Measurements from ENCODE around the gene ABO.
"Not testable (repeated sequence)": the region's sequence is repeated elsewhere in the genome, so short reads cannot be mapped to it uniquely, and the experiment has no call there.

Gene ABO

GRCh38 chr9:133275105-133276000 lies at the start of gene ABO:
ABO (minus strand) TSS chr9:133275201.
- DNase-seq, result no peak

DNA sequence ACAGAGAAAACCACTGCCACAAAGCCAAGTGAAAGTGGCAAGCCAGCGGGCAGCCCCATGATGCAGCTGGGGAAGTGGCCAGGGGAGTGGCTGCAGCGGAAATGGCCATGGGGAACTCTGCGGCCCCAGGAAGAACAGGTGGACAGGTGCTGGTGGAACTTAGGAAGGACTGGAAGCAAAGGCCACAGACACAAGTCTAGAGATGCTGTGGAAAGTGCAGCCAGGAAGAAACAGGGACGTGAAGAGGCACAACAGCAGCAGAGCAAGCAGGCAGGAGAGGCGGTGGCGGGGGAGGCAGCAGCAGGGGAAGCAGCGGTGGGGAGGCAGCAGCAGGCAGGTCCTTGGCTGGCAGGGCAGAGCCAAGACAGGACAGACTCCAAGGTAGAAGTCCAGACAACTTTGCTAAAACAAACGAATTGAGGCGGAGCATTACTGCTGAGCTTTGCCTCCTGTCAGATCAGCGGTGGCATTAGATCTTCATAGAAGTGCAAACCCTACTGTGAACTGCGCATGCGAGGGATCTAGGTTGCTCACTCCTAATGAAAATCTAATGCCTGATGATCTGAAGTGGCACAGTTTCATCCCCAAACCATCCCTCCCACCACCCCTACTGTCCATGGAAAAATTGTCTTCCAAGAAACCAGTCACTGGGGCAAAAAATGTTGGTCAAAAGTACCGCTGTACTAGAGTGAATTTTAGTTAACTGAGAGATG lies 49.1 kb upstream of the ABO start:
- DNase-seq, result no peak

GRCh38 chr9:133323211-133323610 lies 48.2 kb upstream of the ABO start:
- no peak for DNase-seq

DNA sequence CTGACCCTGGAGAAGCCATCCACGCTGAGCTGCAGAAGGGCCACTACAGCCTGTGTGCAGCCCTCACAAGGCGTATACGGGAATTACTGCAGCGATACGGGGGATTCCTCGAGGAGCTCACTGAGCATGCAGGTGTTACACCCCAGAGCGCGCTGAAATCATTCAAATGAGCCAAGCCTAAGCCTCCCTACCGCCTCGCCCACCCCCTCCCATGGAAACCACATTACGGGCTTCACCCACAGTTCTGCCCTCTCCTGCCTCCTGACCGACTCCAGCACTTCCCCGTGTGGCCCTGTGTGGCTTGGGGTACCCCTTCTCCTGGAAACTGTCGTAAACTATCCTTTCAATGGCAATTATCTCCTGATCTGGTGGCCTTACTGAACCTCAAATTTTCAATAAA lies 47.7 kb upstream of the ABO start:
- no peak for DNase-seq

GRCh38 chr9:133321411-133321935 lies 46.5 kb upstream of the ABO start:
- DNase-seq, result no peak

- no peak for DNase-seq
Measured at GRCh38 chr9:133320421-133320881, 45.5 kb upstream of the ABO start.

DNA sequence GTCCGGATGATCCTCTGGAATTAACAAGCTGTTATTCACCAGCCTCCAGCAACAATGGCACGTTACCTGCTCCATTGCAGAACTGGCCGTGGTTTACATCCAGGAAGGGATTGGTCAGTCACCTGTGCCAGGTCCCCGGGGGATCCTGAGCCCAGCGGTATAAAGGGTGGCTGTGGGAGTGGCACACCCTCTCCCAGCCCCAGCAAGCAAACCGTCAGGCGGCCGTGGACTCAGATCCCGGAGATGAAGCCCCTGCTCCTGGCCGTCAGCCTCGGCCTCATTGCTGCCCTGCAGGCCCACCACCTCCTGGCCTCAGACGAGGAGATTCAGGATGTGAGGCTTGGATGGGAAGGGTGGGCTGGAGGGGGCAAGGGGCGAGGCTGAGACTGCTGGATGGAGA lies 42.5 kb upstream of the ABO start:
- not testable (repeated sequence) for DNase-seq

- no peak for DNase-seq
Measured at GRCh38 chr9:133315997-133316396, 41.0 kb upstream of the ABO start.

GRCh38 chr9:133309608-133310007 lies 34.6 kb upstream of the ABO start:
- DNase-seq, result no peak

DNA sequence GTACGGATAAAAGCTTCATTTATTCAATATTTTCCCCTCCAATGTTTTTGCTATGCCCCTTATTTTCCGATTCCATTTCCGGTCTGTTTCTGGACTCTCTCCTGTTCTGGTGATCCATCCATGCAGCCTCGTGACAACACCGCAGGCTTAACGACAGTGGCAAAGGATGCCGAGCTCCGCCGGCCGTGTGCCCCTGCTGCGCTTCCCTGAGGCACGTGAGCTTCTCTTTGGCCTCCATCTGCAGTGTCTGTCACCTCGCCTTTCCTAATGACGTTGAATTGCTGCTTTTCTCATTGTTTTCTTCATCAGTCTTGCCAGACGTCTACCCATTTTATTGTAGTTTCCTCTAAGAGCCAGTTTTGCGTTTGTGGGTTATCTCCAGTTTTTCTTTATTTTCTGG lies 32.3 kb upstream of the ABO start:
- no peak for DNase-seq

DNA sequence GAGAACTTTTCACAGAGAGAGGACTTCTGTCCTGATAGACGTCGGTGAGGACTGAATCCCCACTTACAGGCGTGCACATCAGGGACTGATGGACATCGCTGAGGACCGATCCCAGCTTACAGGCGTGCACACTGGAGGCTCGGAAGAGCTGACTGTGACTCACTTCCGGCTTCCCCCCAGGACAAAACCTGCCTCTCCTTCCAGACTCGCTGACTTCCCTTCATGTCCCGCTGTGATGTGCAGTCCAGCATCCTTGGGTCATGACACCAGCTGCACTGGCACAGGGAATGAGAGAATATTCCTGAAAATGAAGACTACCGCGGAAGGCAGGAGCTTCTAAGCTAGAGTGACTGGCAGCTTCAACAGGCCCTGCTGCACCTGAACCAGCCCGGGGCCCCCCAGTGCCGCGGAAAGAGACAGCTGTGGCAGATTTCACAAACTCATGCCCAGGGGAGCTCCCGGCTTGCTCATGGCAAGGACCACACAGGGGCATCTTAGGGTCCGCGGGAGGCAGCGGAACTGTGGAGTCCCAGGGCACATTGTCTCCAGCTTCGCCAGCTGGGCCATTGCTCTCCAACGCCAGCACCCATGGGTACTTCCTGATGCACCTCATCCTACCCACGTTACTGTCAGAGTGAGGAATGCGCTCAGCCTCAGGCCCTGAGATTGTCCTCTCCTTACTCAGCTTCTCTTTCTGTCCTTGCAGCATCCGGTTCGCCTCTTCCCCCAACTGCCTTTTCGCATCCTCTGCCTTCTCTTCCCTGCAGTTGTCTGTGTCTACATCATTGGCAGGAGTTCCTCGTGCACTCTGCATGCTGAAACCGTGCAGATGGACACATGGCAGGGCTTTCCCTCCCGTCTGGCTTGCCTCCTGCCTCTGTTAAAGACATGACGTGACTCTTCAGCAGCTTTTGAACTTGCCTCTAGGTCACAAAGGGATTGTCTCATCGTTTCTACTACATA lies 31.5 kb upstream of the ABO start:
- DNase-seq, result no peak

DNA sequence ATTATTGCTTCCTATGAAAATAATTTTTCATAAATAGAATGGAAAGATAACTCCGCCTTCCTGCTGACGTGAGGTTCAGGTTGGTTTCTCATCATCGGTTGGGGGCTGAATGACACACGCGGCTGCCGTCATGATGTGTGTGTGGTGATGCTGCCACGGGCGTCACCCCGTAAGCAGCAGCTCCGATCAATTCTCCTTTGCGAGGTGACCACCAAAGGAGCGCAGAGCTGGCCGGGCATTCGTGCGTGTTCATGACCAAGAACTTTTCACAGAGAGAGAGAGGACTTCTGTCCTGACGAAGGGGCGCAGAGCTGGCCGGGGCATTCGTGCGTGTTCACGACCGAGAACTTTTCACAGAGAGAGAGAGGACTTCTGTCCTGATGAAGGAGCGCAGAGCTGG lies 30.7 kb upstream of the ABO start:
- DNase-seq, result no peak

DNA sequence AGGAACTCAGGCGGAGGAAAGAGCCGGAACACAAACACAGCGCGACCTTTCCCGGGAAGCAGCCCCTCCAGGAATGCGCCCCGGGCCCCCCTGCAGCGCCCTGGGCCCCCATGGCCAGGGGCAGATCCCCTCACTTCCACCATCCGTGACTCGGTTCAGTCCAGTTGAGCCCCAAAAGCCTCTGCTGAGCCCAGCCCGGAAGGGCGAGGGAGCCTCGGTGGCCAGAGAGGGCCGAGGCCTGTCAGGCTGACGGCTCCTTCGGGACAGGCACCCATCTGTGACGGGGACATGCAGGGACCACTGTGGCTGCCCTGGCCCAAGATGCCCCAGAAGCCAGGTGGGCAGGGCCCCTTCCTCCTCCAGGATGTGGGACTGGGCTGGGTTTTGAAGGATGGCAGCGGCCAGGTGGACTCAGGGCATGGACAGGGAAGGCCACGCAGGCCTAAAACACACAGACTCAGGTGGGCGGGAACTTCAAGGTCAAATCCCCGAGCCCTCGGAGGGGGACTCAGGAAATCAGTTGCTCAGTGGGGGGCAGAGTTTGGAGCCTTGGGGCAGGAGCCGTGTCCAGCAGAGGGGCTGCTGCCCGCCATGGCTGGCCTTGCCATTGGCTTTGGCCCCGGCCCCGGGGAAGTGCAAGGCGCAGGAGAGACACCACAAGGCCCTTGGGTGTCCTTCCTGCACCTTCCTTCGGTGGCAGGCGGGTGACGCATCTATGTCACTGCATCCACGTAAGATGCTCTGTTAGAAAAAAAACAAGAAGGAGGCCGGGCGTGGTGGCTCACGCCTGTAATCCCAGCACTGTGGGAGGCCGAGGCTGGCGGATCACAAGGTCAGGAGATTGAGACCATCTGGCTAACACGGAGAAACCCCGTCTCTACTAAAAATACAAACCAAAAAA lies 29.7 kb upstream of the ABO start:
- no peak for DNase-seq

DNA sequence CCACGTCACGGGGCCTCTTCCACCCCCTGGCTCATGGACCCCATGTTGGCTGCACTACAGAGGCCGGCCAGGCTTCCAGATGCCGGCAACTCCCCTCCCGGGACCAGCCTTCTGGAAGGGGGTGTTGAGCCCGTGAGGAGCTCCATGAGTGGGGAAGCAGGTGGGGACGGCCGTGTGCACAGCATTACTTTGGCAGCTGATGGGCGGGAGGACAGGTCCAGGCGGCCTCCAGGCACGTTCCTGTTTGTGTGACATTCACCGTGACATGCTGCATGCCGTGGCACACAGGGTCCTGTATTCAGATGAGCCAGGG lies 29.1 kb upstream of the ABO start:
- DNase-seq, result no peak

DNA sequence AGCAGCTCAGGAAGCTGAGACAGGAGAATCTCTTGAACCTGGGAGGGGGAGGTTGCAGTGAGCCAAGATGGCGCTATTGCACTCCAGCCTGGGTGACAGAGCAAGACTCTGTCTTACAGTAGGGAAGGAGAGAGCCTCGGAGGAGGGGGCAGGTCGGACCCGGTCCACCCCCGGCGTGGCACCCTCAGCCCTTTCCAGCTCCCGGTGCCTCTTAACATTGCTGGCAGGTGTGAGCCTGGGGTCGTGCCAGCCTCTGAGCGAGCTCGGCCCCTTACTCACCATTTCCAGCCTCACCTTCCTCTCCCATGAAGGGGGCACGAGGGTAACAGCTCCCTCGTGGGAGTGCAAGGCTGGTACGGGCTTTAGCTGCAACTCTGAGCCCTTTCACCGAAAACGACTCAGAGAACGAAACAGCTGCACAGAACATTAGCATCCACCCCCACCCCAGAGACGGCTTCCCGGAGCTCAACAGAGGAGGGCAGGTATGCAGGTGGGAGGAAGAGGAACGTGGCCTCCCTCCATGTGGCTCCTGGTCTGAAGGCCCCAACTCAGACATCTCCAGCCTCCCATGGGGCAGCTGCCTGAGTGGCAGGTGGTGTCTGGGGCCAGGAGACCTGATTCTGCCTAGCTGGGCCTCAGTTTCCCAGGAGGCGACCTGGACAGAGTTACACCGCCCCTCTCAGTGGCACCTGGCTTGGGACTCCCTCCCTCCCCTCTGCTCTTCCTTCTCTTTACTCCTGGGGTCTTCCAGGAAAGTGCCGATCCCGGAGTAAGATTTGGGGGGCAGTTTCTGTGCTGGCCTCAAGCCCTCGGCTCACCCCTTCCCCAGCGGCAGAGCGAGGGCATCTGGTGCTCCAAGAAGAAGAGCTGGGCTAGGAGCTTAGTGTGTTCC lies 28.5 kb upstream of the ABO start:
- no peak for DNase-seq

DNA sequence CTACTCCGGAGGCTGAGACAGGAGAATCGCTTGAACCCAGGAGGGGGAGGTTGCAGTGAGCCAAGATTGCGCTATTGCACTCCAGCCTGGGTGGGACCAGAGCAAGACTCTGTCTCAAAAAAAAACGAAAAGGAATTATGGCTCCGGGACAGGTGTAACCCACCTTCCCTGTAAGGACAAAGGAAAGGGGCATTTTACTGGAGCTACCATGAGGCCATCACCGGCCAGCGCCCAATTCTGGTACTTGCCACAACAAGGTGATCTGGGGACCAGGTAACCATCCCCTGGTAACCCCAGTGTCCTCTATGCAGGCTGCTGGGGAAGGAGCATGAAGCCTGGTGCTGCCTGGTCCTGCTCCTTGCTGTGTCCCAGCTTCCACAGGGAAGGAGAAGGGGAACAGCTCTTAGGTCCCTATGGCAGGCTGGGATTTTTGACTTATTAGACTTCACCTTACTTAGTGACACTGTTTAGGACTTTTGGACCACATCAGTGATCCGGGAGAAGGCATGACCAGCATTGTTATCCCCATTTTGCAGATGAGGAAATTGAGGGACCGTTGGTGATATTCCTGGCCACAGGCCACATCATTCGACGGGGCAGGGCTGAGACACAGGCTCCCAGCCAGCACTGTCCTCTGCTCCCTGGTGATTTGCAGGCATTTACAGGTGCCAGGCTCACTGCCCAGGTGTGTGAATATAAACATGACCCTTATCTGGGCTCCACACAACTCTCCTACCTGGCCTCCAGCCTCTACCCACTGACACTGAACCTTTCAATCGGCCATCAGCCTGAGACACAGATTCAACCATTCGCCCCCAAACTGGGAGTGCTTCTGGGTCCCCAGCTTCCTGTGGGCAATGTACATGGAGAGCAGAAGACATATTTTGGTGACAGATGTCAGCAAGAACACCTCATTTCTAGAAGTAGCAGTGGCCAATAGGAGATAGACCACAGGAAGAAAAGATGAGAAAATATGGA lies 26.5 kb upstream of the ABO start:
- no peak for DNase-seq

- DNase-seq, result not testable (repeated sequence)
Measured at GRCh38 chr9:133299996-133300395, 25.0 kb upstream of the ABO start.

- no peak for DNase-seq
Measured at GRCh38 chr9:133294257-133294656, 19.3 kb upstream of the ABO start.

DNA sequence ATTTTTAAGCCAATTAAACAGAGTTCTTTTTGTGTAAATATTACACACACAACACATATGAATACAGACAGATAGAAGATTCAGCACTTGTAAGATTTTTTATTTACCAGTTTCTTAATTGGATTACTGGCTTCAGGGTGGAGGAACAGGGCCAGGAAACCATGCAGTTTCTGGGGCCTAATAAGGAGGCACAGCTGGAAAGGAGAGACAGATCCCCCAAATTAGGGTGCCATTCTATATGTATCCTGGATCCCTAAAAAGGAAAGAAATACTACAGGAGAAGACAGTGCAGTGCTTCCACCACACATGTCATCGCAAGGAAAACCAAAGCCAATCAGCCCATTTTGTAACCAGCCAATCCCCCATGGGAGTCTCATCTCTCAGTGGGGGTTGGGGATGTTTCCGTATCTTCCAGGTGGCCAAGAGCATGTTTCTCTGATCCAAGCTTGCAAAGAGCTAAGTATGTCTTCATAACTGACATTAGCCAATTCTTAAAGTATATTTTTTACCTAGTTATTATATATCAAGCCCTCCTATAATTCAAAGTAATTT lies 15.8 kb upstream of the ABO start:
- DNase-seq, result no peak
